IMR-90 (cell line): Measurements from ENCODE around the gene ZNF48. TPM values are rescaled to one million over a fixed set of nuclear protein-coding genes. Genes with fewer than 3 reads are reported as not detected.

Experiments used
- ATAC-seq: fragments of 200-7000 bp; cut with Tn5 transposase; 2 replicates; pipeline ENCODE4 v1.9.1; 2020; ENCODE audit warnings: low read depth, mild to moderate bottlenecking, moderate library complexity
- BruUV-seq: library from RNA; stranded (reverse); fragments of 400-500 nt; replicated peaks from 2 replicates; lab custom pipeline; 2021; lab: Mats Ljungman, UMichigan
- CTCF ChIA-PET: fragments of 300-600 bp; formaldehyde crosslinking; extraction: SDS; loops from one replicate; lab custom pipeline; 2021; ENCODE audit warnings: antibody characterized with exemption; lab: Yijun Ruan, JAX
- POLR2A ChIA-PET: fragments of 300-600 bp; sonication (Branson Sonifier 250); formaldehyde crosslinking; loops from one replicate; lab custom pipeline; 2022; ENCODE audit warnings: antibody characterized with exemption; ENCODE audit not compliant: unreplicated experiment; lab: Charles Lee
- DNase-seq: peaks from one replicate; pipeline ENCODE4 v3.0.0; 2013
- H2AFZ ChIP-seq: replicated peaks from 2 replicates; pipeline ENCODE3; 2013; ENCODE audit warnings: low read length, mild to moderate bottlenecking; ENCODE audit not compliant: poor library complexity
- H2AK5ac ChIP-seq: 2 replicates; pipeline ENCODE4 v1.6.1; 2013; ENCODE audit warnings: low read depth, low read length, inconsistent platforms
- H2AK9ac ChIP-seq: replicated peaks from 2 replicates; pipeline ENCODE3; 2013; ENCODE audit warnings: mild to moderate bottlenecking, low read depth, low read length, moderate library complexity; ENCODE audit not compliant: poor library complexity
- H2BK120ac ChIP-seq: 2 replicates; pipeline ENCODE4 v1.6.1; 2013; ENCODE audit warnings: low read depth, low read length, inconsistent platforms
- H2BK15ac ChIP-seq: 3 replicates; pipeline ENCODE4 v1.6.1; 2013; ENCODE audit warnings: low read depth, low read length, inconsistent platforms
- H2BK20ac ChIP-seq: 2 replicates; pipeline ENCODE4 v1.6.1; 2013; ENCODE audit warnings: low read depth, mild to moderate bottlenecking, inconsistent platforms, low read length, moderate library complexity
- H2BK5ac ChIP-seq: 2 replicates; pipeline ENCODE4 v1.6.1; 2013; ENCODE audit warnings: mild to moderate bottlenecking, low read depth, low read length, inconsistent platforms; ENCODE audit not compliant: poor library complexity, severe bottlenecking
- H3K14ac ChIP-seq: replicated peaks from 2 replicates; pipeline ENCODE4 v1.6.1; 2013; ENCODE audit warnings: low read depth, low read length, inconsistent platforms
- H3K18ac ChIP-seq: 2 replicates; pipeline ENCODE4 v1.6.1; 2013; ENCODE audit warnings: low read depth, low read length, control low read depth
- H3K23ac ChIP-seq: 2 replicates; pipeline ENCODE4 v1.6.1; 2013; ENCODE audit warnings: low read depth, low read length, inconsistent platforms
- H3K27ac ChIP-seq: 2 replicates; pipeline ENCODE4 v1.5.1; 2013; ENCODE audit warnings: mild to moderate bottlenecking, control low read depth, low read length; ENCODE audit not compliant: insufficient read depth
- H3K27me3 ChIP-seq: 2 replicates; pipeline ENCODE4 v1.6.1; 2013; ENCODE audit warnings: low read length; ENCODE audit not compliant: control insufficient read depth, insufficient read depth
- H3K36me3 ChIP-seq: 2 replicates; pipeline ENCODE4 v1.6.1; 2013; ENCODE audit warnings: low read length, mixed read lengths; ENCODE audit not compliant: control insufficient read depth, insufficient read depth
- H3K4ac ChIP-seq: 2 replicates; pipeline ENCODE4 v1.6.1; 2013; ENCODE audit warnings: low read depth, low read length, inconsistent platforms
- H3K4me1 ChIP-seq: 2 replicates; pipeline ENCODE4 v1.6.1; 2013; ENCODE audit warnings: low read length, mixed read lengths; ENCODE audit not compliant: control insufficient read depth, insufficient read depth
- H3K4me2 ChIP-seq: 2 replicates; pipeline ENCODE4 v1.6.1; 2013; ENCODE audit warnings: low read depth, mild to moderate bottlenecking, control low read depth, low read length, moderate library complexity
- H3K4me3 ChIP-seq: 2 replicates; pipeline ENCODE4 v1.5.1; 2013; ENCODE audit warnings: low read depth, mild to moderate bottlenecking, control low read depth, low read length, moderate library complexity; ENCODE audit not compliant: insufficient read depth
- H3K56ac ChIP-seq: 2 replicates; pipeline ENCODE4 v1.6.1; 2013; ENCODE audit warnings: low read length, inconsistent platforms; ENCODE audit not compliant: insufficient read depth; ENCODE audit errors: extremely low read depth
- H3K79me1 ChIP-seq, 2 experiments: 2 replicates each; pipeline ENCODE4 v1.6.1; 2013; ENCODE audit warnings: low read length in 2 of 2, inconsistent platforms in 1 of 2, low read depth in 1 of 2
- H3K9ac ChIP-seq: 2 replicates; pipeline ENCODE4 v1.6.1; 2013; ENCODE audit warnings: low read depth, low read length, control low read depth
- H3K9me1 ChIP-seq: 2 replicates; pipeline ENCODE4 v1.6.1; 2013; ENCODE audit warnings: low read length, inconsistent platforms; ENCODE audit not compliant: insufficient read depth
- H3K9me3 ChIP-seq: 2 replicates; pipeline ENCODE4 v1.6.1; 2013; ENCODE audit warnings: low read length; ENCODE audit not compliant: control insufficient read depth, insufficient read depth
- H4K20me1 ChIP-seq: 2 replicates; pipeline ENCODE4 v1.6.1; 2013; ENCODE audit warnings: low read length, inconsistent platforms; ENCODE audit not compliant: insufficient read depth
- H4K5ac ChIP-seq: 2 replicates; pipeline ENCODE4 v1.6.1; 2013; ENCODE audit warnings: mild to moderate bottlenecking, low read depth, low read length, control low read depth
- H4K8ac ChIP-seq, 2 experiments: 2 replicates each; pipeline ENCODE4 v1.6.1; 2013; ENCODE audit warnings: low read depth in 2 of 2, low read length in 2 of 2, control low read depth in 1 of 2, inconsistent platforms in 1 of 2
- H4K91ac ChIP-seq: 2 replicates; pipeline ENCODE4 v1.6.1; 2013; ENCODE audit warnings: low read depth, low read length, inconsistent platforms; ENCODE audit not compliant: insufficient read depth
- BHLHE40 ChIP-seq: fragments of 150-350 bp; IDR thresholded peaks from 2 replicates; pipeline ENCODE4 v1.6.1; 2016; ENCODE audit warnings: mild to moderate bottlenecking, low read depth, low read length
- CEBPB ChIP-seq: IDR thresholded peaks from 2 replicates; pipeline ENCODE4 v1.6.1; 2012; ENCODE audit warnings: low read depth, low read length, improper control_type of control experiment
- CHD1 ChIP-seq: IDR thresholded peaks from 2 replicates; pipeline ENCODE4 v1.6.1; 2012; ENCODE audit warnings: low read depth, low read length, improper control_type of control experiment
- CTCF ChIP-seq: conservative IDR thresholded peaks from 2 replicates; pipeline ENCODE4 v1.5.1; 2012; ENCODE audit warnings: mild to moderate bottlenecking, low read depth, low read length, improper control_type of control experiment
- ELK1 ChIP-seq: fragments of 150-350 bp; IDR thresholded peaks from 2 replicates; pipeline ENCODE4 v1.6.1; 2016; ENCODE audit warnings: low read depth, mild to moderate bottlenecking, low read length, moderate library complexity, borderline replicate concordance
- FOS ChIP-seq: fragments of 150-350 bp; IDR thresholded peaks from 2 replicates; pipeline ENCODE4 v1.6.1; 2016; ENCODE audit warnings: low read depth, low read length
- MAFK ChIP-seq: IDR thresholded peaks from 2 replicates; pipeline ENCODE4 v1.6.1; 2012; ENCODE audit warnings: low read depth, low read length, improper control_type of control experiment
- MAZ ChIP-seq: IDR thresholded peaks from 2 replicates; pipeline ENCODE4 v1.6.1; 2012; ENCODE audit warnings: low read depth, mild to moderate bottlenecking, low read length, improper control_type of control experiment, moderate library complexity, borderline replicate concordance
- MXI1 ChIP-seq: IDR thresholded peaks from 2 replicates; pipeline ENCODE4 v1.6.1; 2012; ENCODE audit warnings: low read depth, mild to moderate bottlenecking, low read length, moderate library complexity, borderline replicate concordance
- NFE2L2 ChIP-seq: fragments of 150-350 bp; IDR thresholded peaks from 2 replicates; pipeline ENCODE4 v1.6.1; 2016; ENCODE audit warnings: low read depth, mild to moderate bottlenecking, low read length
- POLR2A ChIP-seq: IDR thresholded peaks from 2 replicates; pipeline ENCODE4 v1.6.1; 2012; ENCODE audit warnings: mild to moderate bottlenecking, low read depth, low read length
- RAD21 ChIP-seq: IDR thresholded peaks from 2 replicates; pipeline ENCODE4 v1.6.1; 2012; ENCODE audit warnings: low read length, improper control_type of control experiment
- RCOR1 ChIP-seq: IDR thresholded peaks from 2 replicates; pipeline ENCODE4 v1.6.1; 2012; ENCODE audit warnings: mild to moderate bottlenecking, low read length, improper control_type of control experiment; ENCODE audit not compliant: insufficient replicate concordance
- RFX5 ChIP-seq: IDR thresholded peaks from 2 replicates; pipeline ENCODE4 v1.8.0; 2012; ENCODE audit warnings: low read depth, mild to moderate bottlenecking, low read length, moderate library complexity
- SMC3 ChIP-seq: fragments of 150-350 bp; IDR thresholded peaks from 2 replicates; pipeline ENCODE4 v1.6.1; 2016; ENCODE audit warnings: low read depth, mild to moderate bottlenecking, antibody characterized with exemption, low read length, moderate library complexity
- USF2 ChIP-seq: fragments of 150-350 bp; IDR thresholded peaks from 2 replicates; pipeline ENCODE4 v1.6.1; 2017; ENCODE audit warnings: mild to moderate bottlenecking, antibody characterized with exemption, low read length, low read depth
- WGBS, 2 experiments: methylation state at CpG; one replicate each; pipeline versions ENCODE4 v1.1.5 to v1.1.7; 2013; ENCODE audit warnings: missing lambda C conversion rate in 2 of 2; ENCODE audit not compliant: insufficient read length in 1 of 2; ENCODE audit errors: extremely low coverage in 2 of 2; 5-methylcytosine and 5-hydroxymethylcytosine counted together
- dilution Hi-C: fragments of 300-500 bp; cut with HindIII; formaldehyde crosslinking; loops from one replicate; pipeline ENCODE4 v1.14.3; 2018; ENCODE audit warnings: low sequenced_read_pairs; ENCODE audit not compliant: unreplicated experiment
- in situ Hi-C: fragments of 300-500 bp; cut with MboI; formaldehyde crosslinking; loops from 3 replicates; pipeline ENCODE4 v1.14.3; 2019; ENCODE audit warnings: low sequenced_read_pairs, inconsistent platforms, mixed read lengths
- intact Hi-C: fragments of 100-400 bp; cut with micrococcal nuclease; formaldehyde crosslinking; loops from 2 replicates; pipeline ENCODE4 v1.10.0; 2022
- polyA plus RNA-seq, 3 experiments: library from polyadenylated mRNA; depleted of rRNA; stranded (reverse); fragments of >200 nt; gene quantifications; 2 replicates each; pipeline ENCODE4 v1.2.3, GENCODE V29; 2012; ENCODE audit warnings: low replicate concordance in 1 of 3
- total RNA-seq: library from RNA; depleted of rRNA; stranded (reverse); fragments of >200 nt; gene quantifications from 2 replicates; pipeline ENCODE4 v1.2.3, GENCODE V29; 2012

ZNF48 gene
- total and polyA plus RNA-seq, 2 of the 4 experiments (the other 2 are of a cell fraction), result 5.8 to 6.6 TPM

GRCh38 chr16:30397056-30397455, 1.8 kb downstream of the ZNF48 start:
- H3K4me1 ChIP-seq, result peaks cover 10% of the 10 kb centered on the region
- no peak overlapping the region for H4K5ac ChIP-seq
- no peak overlapping the region for H2BK5ac ChIP-seq
- H2BK120ac ChIP-seq, result no peak overlapping the region
- BruUV-seq, result no TSS peak
- no peak for TF ChIP-seq SMC3
- no peak for TF ChIP-seq MAFK
- TF ChIP-seq RCOR1, result no peak
- TF ChIP-seq POLR2A, result no peak
- no peak for TF ChIP-seq RFX5
- no peak for TF ChIP-seq MAZ
- no peak for TF ChIP-seq MXI1
- TF ChIP-seq RAD21, result no peak
- TF ChIP-seq ELK1, result no peak
- TF ChIP-seq CHD1, result no peak
- TF ChIP-seq BHLHE40, result no peak
- TF ChIP-seq NFE2L2, result no peak
- TF ChIP-seq USF2, result no peak
- TF ChIP-seq CTCF, result no peak
- TF ChIP-seq CEBPB, result no peak
- no peak for TF ChIP-seq FOS
- no peak for DNase-seq
- no peaks in the 10 kb centered on the region for H4K20me1 ChIP-seq
- H2BK20ac ChIP-seq, result no peak overlapping the region
- WGBS, 2 experiments, result no CpG with 5 or more reads among the region's 4 CpGs
- H3K23ac ChIP-seq, result no peak overlapping the region
- H2AFZ ChIP-seq, result no peak overlapping the region
- no peak overlapping the region for H3K4me2 ChIP-seq
- no peak overlapping the region for H3K56ac ChIP-seq
- intact Hi-C loops, result no loop called here
- H3K4ac ChIP-seq, result no peak overlapping the region
- H4K8ac ChIP-seq, result no peak overlapping the region
- POLR2A ChIA-PET, result no interaction called here
- in situ Hi-C loops, result no loop called here
- H3K79me1 ChIP-seq, result peaks cover 0 to 52% of the 10 kb centered on the region in 2 experiments
- H3K27me3 ChIP-seq, result no peaks in the 10 kb centered on the region
- ATAC-seq, result no peak
- no peak overlapping the region for H3K18ac ChIP-seq
- no peak overlapping the region for H3K9ac ChIP-seq
- dilution Hi-C loops, result no loop called here
- H3K9me3 ChIP-seq, result no peaks in the 10 kb centered on the region
- no peak overlapping the region for H4K91ac ChIP-seq
- H3K9me1 ChIP-seq, result peaks cover 4% of the 10 kb centered on the region; the same call in 1 of the 2 replicates
- no peak overlapping the region for H2AK5ac ChIP-seq
- H3K27ac ChIP-seq, result no peak overlapping the region
- CTCF ChIA-PET, result no interaction called here
- H2AK9ac ChIP-seq, result no peak overlapping the region
- H2BK15ac ChIP-seq, result no peak overlapping the region
- H3K4me3 ChIP-seq, result no peak overlapping the region
- peaks cover 12% of the 10 kb centered on the region; the same call in 1 of the 2 replicates for H3K36me3 ChIP-seq
- no peak overlapping the region for H3K14ac ChIP-seq
